GM12878 (cell line): ENCODE results near the gene LMOD3. TPM values are rescaled to one million over a fixed set of nuclear protein-coding genes. Genes with fewer than 3 reads are reported as not detected.

Source experiments
- ATAC-seq: fragments of 200-7000 bp; cut with Tn5 transposase; 3 replicates; pipeline ENCODE4 v1.9.1; 2020; ENCODE audit warnings: mild to moderate bottlenecking, moderate library complexity
- BruUV-seq: library from RNA; stranded (reverse); fragments of 400-500 nt; replicated peaks from 2 replicates; lab custom pipeline; 2021; lab: Mats Ljungman, UMichigan
- CTCF ChIA-PET: fragments of 300-600 bp; sonication (Branson Sonifier 250); formaldehyde crosslinking; extraction: SDS; loops from one replicate; lab custom pipeline; 2021; ENCODE audit warnings: inconsistent platforms; lab: Yijun Ruan, JAX
- POLR2A ChIA-PET: fragments of 350-600 bp; formaldehyde crosslinking; extraction: SDS; loops from one replicate; lab custom pipeline; 2021; ENCODE audit warnings: inconsistent platforms; lab: Charles Lee
- RAD21 ChIA-PET: fragments of 300-600 bp; sonication (Branson Sonifier 250); formaldehyde crosslinking; loops from one replicate; lab custom pipeline; 2023; ENCODE audit warnings: antibody characterized with exemption; ENCODE audit not compliant: unreplicated experiment; lab: Charles Lee
- SMC1A ChIA-PET: fragments of 300-600 bp; sonication (Branson Sonifier 250); formaldehyde crosslinking; loops from one replicate; lab custom pipeline; 2023; ENCODE audit not compliant: unreplicated experiment, uncharacterized antibody; lab: Charles Lee
- DNase-seq: peaks from one replicate; pipeline ENCODE4 v3.0.0-alpha.2; 2011; ENCODE audit warnings: low read depth, low spot score
- FAIRE-seq: peaks from 3 replicates; lab custom pipeline; 2011; peaks lifted over from hg19 to GRCh38; lab: Jason Lieb, UNC
- H2AFZ ChIP-seq: 2 replicates; pipeline ENCODE4 v1.6.0; 2011; ENCODE audit warnings: low read depth, low read length, control low read depth; ENCODE audit not compliant: control insufficient read depth
- H3K27ac ChIP-seq: 2 replicates; pipeline ENCODE4 v1.5.1; 2011; ENCODE audit warnings: control low read depth; ENCODE audit not compliant: control insufficient read depth, insufficient read depth
- H3K27me3 ChIP-seq, 2 experiments: replicated peaks in 1 of 2; 2 replicates each; pipeline versions ENCODE4 v1.6.0 to v1.6.1; 2011; ENCODE audit warnings: low read length in 1 of 2; ENCODE audit not compliant: control insufficient read depth in 2 of 2, insufficient read depth in 2 of 2
- H3K36me3 ChIP-seq, 2 experiments: 2 replicates each; pipeline ENCODE4 v1.5.1; 2011; ENCODE audit warnings: low read length in 1 of 2; ENCODE audit not compliant: control insufficient read depth in 2 of 2, insufficient read depth in 2 of 2
- H3K4me1 ChIP-seq: 2 replicates; pipeline ENCODE4 v1.6.1; 2011; ENCODE audit warnings: mild to moderate bottlenecking, low read length, moderate library complexity, mixed read lengths; ENCODE audit not compliant: control insufficient read depth, insufficient read depth
- H3K4me2 ChIP-seq: 2 replicates; pipeline ENCODE4 v1.6.0; 2011; ENCODE audit warnings: control low read depth; ENCODE audit not compliant: control insufficient read depth, insufficient read depth
- H3K4me3 ChIP-seq: fragments of 200-600 bp; sonication (generic); 2 replicates; pipeline ENCODE4 v1.5.1; 2016
- H3K79me2 ChIP-seq: 2 replicates; pipeline ENCODE4 v1.6.0; 2011; ENCODE audit warnings: low read length; ENCODE audit not compliant: control insufficient read depth, insufficient read depth
- H3K9ac ChIP-seq: 2 replicates; pipeline ENCODE4 v1.8.0; 2011; ENCODE audit warnings: low read length, control low read depth, mixed read lengths; ENCODE audit not compliant: control insufficient read depth, insufficient read depth
- H3K9me3 ChIP-seq: replicated peaks from 3 replicates; pipeline ENCODE4 v1.5.1; 2011; ENCODE audit warnings: mild to moderate bottlenecking, low read length; ENCODE audit not compliant: control insufficient read depth, insufficient read depth
- H4K20me1 ChIP-seq: 2 replicates; pipeline ENCODE4 v1.6.0; 2011; ENCODE audit not compliant: control insufficient read depth, insufficient read depth
- CBX3 ChIP-seq: fragments of 200-600 bp; sonication (generic); IDR thresholded peaks from 2 replicates; pipeline ENCODE4 v1.6.1; 2016; ENCODE audit warnings: low read depth, borderline replicate concordance
- MLLT1 ChIP-seq: fragments of 450-650 bp; IDR thresholded peaks from 2 replicates; pipeline ENCODE4 v1.6.1; 2016; ENCODE audit warnings: mild to moderate bottlenecking
- RUNX3 ChIP-seq: IDR thresholded peaks from 2 replicates; pipeline ENCODE4 v1.6.1; 2012; ENCODE audit warnings: low read length, inconsistent platforms
- SKIL ChIP-seq: fragments of 450-650 bp; IDR thresholded peaks from 2 replicates; pipeline ENCODE4 v1.6.1; 2017; ENCODE audit warnings: mild to moderate bottlenecking, low read depth, inconsistent platforms; ENCODE audit not compliant: poor library complexity, severe bottlenecking
- SMC3 ChIP-seq: IDR thresholded peaks from 2 replicates; pipeline ENCODE4 v1.6.1; 2011; ENCODE audit warnings: low read length, improper control_type of control experiment, borderline replicate concordance
- ZBTB33 ChIP-seq: fragments of 450-650 bp; IDR thresholded peaks from 2 replicates; pipeline ENCODE4 v1.6.1; 2017; ENCODE audit warnings: mild to moderate bottlenecking
- ZNF622 ChIP-seq: fragments of 450-650 bp; IDR thresholded peaks from 2 replicates; pipeline ENCODE4 v1.6.1; 2017; ENCODE audit warnings: mild to moderate bottlenecking, inconsistent platforms
- WGBS: methylation state at CpG from one replicate; pipeline ENCODE4 v1.1.6; 2016; ENCODE audit warnings: low lambda C conversion rate; ENCODE audit not compliant: insufficient replicate concordance, insufficient coverage; ENCODE audit errors: missing lambda C conversion rate; 5-methylcytosine and 5-hydroxymethylcytosine counted together
- in situ Hi-C: fragments of 300-500 bp; cut with MboI; formaldehyde crosslinking; loops from 9 replicates; pipeline ENCODE4 v1.14.3; 2018; ENCODE audit warnings: mixed read lengths
- intact Hi-C: fragments of 100-400 bp; cut with micrococcal nuclease; formaldehyde crosslinking; loops from one replicate; pipeline ENCODE4 v1.14.2; 2022; ENCODE audit not compliant: unreplicated experiment
- polyA plus RNA-seq, 11 experiments: library from polyadenylated mRNA; depleted of rRNA in 4 of 11; unstranded in 6 of 11; stranded (reverse) in 5 of 11; fragments of >200 nt; fragmentation: Nextera tagmentation in 4 of 11; fragmentation: Illumina TruSeq in 1 of 11; extraction: Ambion mirVana in 4 of 11; extraction: Trizol in 1 of 11; gene quantifications; 1 replicate in 1 of 11; 2 replicates in 10 of 11; pipeline versions ENCODE4 v1.2.1 to v1.2.3, GENCODE V29; 2011 to 2016; ENCODE audit warnings: inconsistent platforms in 2 of 11, missing spikeins in 2 of 11, low read depth in 1 of 11
- total RNA-seq, 4 experiments: library from RNA; depleted of rRNA in 3 of 4; stranded (reverse); fragments of >200 nt in 3 of 4; fragmentation: Illumina TruSeq in 1 of 4; extraction: Trizol in 1 of 4; gene quantifications; 2 replicates each; pipeline versions ENCODE4 v1.2.1 to v1.2.3, GENCODE V29; 2013 to 2021
- TF ChIP-seq, protein P1 (sequence below): fragments of 450-650 bp; IDR thresholded peaks from 2 replicates; pipeline ENCODE4 v1.6.1; 2018; ENCODE audit warnings: mild to moderate bottlenecking, low read depth, moderate library complexity; ENCODE audit not compliant: partially characterized antibody
- TF ChIP-seq, protein P2 (sequence below): IDR thresholded peaks from 2 replicates; pipeline ENCODE4 v1.6.1; 2011; ENCODE audit warnings: low read depth, low read length, improper control_type of control experiment, borderline replicate concordance
- TF ChIP-seq, protein P3 (sequence below): IDR thresholded peaks from 2 replicates; pipeline ENCODE4 v1.6.1; 2012; ENCODE audit warnings: low read length, inconsistent platforms

Gene LMOD3
- total and polyA plus RNA-seq, 10 of the 15 experiments (the other 5 are each of a cell fraction or from before 2014, with no cell fraction given): 0.04 to 0.20 (median 0.09) TPM; not detected in 1

DNA sequence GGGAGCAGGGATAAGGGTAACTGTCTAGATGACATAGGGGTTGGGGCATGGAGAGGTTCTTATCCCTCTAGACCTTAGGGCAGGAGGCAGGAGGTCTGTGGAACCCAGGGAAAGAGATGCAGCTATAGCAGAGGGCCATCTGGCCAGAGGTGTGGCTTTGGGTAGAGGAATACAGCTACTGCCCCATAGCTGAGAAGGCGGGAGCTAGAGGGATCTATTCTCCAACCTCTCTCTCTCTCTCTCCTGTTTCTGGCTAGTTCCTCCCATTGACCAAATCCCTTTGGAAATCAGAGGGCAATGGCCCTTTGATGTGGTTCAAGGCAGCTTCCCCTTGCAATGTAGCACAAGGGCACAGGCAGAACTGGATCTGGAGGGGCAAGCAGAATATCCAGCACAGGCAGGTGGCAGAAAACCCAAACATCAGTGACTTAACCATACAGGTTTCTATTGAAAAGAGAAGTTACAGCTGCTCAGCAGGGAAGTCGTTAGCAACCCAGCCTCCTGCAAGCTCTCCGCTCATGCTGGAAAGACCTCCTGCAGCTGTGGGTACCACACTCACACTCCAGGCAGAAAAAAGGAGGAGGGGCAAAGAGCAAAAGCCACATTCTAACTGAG is 22.3 kb upstream of the LMOD3 start:
- FAIRE-seq (no peak), DNase-seq (no peak), ATAC-seq (peak; percentile 62)
- H3K4me1 ChIP-seq: no peaks in the 10 kb centered on the region
- no peak overlapping the region for H3K27ac ChIP-seq
- ChIA-PET SMC1A (interaction anchor here (0.7 to 1.9 kb wide), 6 partner anchors 10 to 588 kb away, joined by 3 to 9 read pairs (median 6); no protein-coding TSS in a partner anchor), RAD21 (interaction anchor here (1.1 to 1.5 kb wide), 2 partner anchors 160 to 280 kb away, joined by 3 read pairs; no protein-coding TSS in a partner anchor), CTCF (interaction anchor here (1.1 to 1.6 kb wide), 6 partner anchors 17 to 280 kb away, joined by 3 to 8 read pairs (median 4); partner anchors contain the start of gene LMOD3), POLR2A (no interaction called here)
- H2AFZ ChIP-seq: no peak overlapping the region
- in situ Hi-C loops: no loop called here
- H4K20me1 ChIP-seq: no peaks in the 10 kb centered on the region
- no peaks in the 10 kb centered on the region for H3K36me3 ChIP-seq
- H3K9me3 ChIP-seq: no peaks in the 10 kb centered on the region
- no peak overlapping the region for H3K4me3 ChIP-seq
- no peaks in the 10 kb centered on the region for H3K27me3 ChIP-seq
- no peak overlapping the region for H3K4me2 ChIP-seq
- H3K79me2 ChIP-seq: no peaks in the 10 kb centered on the region
- no peak overlapping the region for H3K9ac ChIP-seq
- WGBS: 31% methylated on average over 3 of the region's 3 CpGs
- intact Hi-C loops: no loop called here
- no TSS peak for BruUV-seq
- TF ChIP-seq SKIL: no peak
- no peak for TF ChIP-seq ZBTB33
- no peak for TF ChIP-seq CBX3
- TF ChIP-seq, protein P1, sequence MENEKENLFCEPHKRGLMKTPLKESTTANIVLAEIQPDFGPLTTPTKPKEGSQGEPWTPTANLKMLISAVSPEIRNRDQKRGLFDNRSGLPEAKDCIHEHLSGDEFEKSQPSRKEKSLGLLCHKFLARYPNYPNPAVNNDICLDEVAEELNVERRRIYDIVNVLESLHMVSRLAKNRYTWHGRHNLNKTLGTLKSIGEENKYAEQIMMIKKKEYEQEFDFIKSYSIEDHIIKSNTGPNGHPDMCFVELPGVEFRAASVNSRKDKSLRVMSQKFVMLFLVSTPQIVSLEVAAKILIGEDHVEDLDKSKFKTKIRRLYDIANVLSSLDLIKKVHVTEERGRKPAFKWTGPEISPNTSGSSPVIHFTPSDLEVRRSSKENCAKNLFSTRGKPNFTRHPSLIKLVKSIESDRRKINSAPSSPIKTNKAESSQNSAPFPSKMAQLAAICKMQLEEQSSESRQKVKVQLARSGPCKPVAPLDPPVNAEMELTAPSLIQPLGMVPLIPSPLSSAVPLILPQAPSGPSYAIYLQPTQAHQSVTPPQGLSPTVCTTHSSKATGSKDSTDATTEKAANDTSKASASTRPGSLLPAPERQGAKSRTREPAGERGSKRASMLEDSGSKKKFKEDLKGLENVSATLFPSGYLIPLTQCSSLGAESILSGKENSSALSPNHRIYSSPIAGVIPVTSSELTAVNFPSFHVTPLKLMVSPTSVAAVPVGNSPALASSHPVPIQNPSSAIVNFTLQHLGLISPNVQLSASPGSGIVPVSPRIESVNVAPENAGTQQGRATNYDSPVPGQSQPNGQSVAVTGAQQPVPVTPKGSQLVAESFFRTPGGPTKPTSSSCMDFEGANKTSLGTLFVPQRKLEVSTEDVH: no peak
- TF ChIP-seq ZNF622: no peak
- no peak for TF ChIP-seq SMC3
- no peak for TF ChIP-seq RUNX3
- TF ChIP-seq, protein P2, sequence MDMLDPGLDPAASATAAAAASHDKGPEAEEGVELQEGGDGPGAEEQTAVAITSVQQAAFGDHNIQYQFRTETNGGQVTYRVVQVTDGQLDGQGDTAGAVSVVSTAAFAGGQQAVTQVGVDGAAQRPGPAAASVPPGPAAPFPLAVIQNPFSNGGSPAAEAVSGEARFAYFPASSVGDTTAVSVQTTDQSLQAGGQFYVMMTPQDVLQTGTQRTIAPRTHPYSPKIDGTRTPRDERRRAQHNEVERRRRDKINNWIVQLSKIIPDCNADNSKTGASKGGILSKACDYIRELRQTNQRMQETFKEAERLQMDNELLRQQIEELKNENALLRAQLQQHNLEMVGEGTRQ: no peak
- no peak for TF ChIP-seq MLLT1
- TF ChIP-seq, protein P3, sequence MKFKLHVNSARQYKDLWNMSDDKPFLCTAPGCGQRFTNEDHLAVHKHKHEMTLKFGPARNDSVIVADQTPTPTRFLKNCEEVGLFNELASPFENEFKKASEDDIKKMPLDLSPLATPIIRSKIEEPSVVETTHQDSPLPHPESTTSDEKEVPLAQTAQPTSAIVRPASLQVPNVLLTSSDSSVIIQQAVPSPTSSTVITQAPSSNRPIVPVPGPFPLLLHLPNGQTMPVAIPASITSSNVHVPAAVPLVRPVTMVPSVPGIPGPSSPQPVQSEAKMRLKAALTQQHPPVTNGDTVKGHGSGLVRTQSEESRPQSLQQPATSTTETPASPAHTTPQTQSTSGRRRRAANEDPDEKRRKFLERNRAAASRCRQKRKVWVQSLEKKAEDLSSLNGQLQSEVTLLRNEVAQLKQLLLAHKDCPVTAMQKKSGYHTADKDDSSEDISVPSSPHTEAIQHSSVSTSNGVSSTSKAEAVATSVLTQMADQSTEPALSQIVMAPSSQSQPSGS: no peak
